ENCODE measurements around the gene STX8. TPM values are rescaled to one million over a fixed set of nuclear protein-coding genes. Genes with fewer than 3 reads are reported as not detected.
A peak's percentile ranks its signal among the peaks of the same experiment; 100 is the strongest.
"Not testable (repeated sequence)": the region's sequence is repeated elsewhere in the genome, so short reads cannot be mapped to it uniquely, and the experiment has no call there.

The STX8 gene
- total and polyA plus RNA-seq, 8 donors, result 26.9 to 37.4 (median 32.3) TPM

DNA sequence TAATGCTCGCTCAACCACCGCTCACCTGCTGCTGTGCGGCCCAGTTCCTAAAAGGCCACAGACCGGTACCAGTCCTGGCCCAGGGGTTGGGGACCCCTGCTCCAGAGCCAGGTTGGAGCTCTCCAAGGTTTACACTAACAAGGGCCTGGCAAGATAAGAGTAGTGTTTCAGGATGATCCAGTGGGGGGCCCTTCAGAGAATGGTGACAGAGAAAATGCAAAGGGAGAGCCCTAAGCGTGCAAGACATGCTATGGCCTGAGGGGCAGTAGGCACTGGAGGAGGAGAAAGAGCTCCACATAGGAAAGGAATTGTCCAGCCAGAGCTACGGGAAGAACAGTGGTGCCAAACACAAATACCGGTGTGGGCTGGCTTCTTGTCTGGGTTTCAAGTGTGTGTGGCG is 233.4 kb downstream of the STX8 start:
- intact Hi-C loops (cut with DNase I), result no loop called here
- FAIRE-seq, result no peak
- TF ChIP-seq, protein P1, sequence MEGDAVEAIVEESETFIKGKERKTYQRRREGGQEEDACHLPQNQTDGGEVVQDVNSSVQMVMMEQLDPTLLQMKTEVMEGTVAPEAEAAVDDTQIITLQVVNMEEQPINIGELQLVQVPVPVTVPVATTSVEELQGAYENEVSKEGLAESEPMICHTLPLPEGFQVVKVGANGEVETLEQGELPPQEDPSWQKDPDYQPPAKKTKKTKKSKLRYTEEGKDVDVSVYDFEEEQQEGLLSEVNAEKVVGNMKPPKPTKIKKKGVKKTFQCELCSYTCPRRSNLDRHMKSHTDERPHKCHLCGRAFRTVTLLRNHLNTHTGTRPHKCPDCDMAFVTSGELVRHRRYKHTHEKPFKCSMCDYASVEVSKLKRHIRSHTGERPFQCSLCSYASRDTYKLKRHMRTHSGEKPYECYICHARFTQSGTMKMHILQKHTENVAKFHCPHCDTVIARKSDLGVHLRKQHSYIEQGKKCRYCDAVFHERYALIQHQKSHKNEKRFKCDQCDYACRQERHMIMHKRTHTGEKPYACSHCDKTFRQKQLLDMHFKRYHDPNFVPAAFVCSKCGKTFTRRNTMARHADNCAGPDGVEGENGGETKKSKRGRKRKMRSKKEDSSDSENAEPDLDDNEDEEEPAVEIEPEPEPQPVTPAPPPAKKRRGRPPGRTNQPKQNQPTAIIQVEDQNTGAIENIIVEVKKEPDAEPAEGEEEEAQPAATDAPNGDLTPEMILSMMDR (IDR thresholded peaks at IDR 0.05), result no peak

DNA sequence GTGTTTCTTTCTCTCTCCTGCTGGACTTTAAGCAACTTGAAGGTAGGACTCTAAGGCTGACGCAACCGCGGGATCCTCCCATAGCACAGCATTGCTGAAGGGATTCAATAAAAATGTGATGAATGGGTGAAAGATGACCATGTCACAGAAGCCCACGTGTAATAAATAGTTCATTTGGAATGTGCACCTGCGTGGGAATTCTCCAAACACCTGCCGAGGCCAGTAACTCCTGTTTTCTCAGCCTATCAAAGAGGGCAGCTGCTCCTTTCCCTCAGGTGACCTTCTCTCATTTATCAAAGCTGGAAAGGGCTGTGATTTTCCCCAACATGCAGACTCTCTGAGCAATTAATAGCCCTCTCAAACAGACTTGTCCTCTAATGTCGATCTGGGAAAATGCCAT is 235.7 kb downstream of the STX8 start:
- Histone ChIP-seq H3K27ac (peak overlapping the region in 3 of 4 donors; percentile 2 to 37 (median 34)), H3K4me1 (peaks cover 10 to 14% (median 12%) of the 10 kb centered on the region in 3 donors), H3K9me3 (no peaks in the 10 kb centered on the region), H3K36me3 (no peaks in the 10 kb centered on the region), H3K27me3 (no peaks in the 10 kb centered on the region), H3K4me3 (no peak overlapping the region)
- DNase-seq (peak in 4 of 6 donors; percentile 51 to 82 (median 76)), ATAC-seq (peak; percentile 90 to 96 (median 94)), FAIRE-seq (no peak)
- 12 to 15% methylated on average over 7 of the region's 7 CpGs for WGBS, 2 donors
- TF ChIP-seq, protein P1 (IDR thresholded peaks at IDR 0.05), result no peak
- intact Hi-C loops (cut with DNase I), result no loop called here

More for the DNA sequence above, 233.4 kb downstream of the STX8 start:
- Histone ChIP-seq H3K36me3 (no peaks in the 10 kb centered on the region), H3K4me1 (peaks cover 10 to 14% (median 12%) of the 10 kb centered on the region in 3 donors), H3K4me3 (no peak overlapping the region), H3K27ac (no peak overlapping the region), H3K9me3 (no peaks in the 10 kb centered on the region), H3K27me3 (no peaks in the 10 kb centered on the region)
- DNase-seq (no peak), ATAC-seq (no peak)
- WGBS, 2 donors, result 90 to 93% methylated on average over 8 of the region's 8 CpGs

- ATAC-seq, result peak; percentile 15 to 54 (median 26)
These were observed 236.1 kb downstream of the STX8 start for GRCh38 chr17:9339482-9339881.

GRCh38 chr17:9336817-9337216 is 238.8 kb downstream of the STX8 start:
- no peaks in the 10 kb centered on the region for H3K9me3 ChIP-seq
- no peaks in the 10 kb centered on the region for H3K36me3 ChIP-seq
- no peaks in the 10 kb centered on the region for H3K27me3 ChIP-seq
- 83 to 86% methylated on average over 2 of the region's 2 CpGs for WGBS, 2 donors
- peaks cover 10 to 14% (median 12%) of the 10 kb centered on the region in 3 donors for H3K4me1 ChIP-seq
- no peak overlapping the region for H3K4me3 ChIP-seq
- TF ChIP-seq, protein P1 (IDR thresholded peaks at IDR 0.05), result no peak
- intact Hi-C loops (cut with DNase I), result no loop called here
- ATAC-seq (no peak), FAIRE-seq (no peak), DNase-seq (no peak)
- H3K27ac ChIP-seq, result no peak overlapping the region

More at GRCh38 chr17:9339482-9339881, 236.1 kb downstream of the STX8 start:
- H3K9me3 ChIP-seq; H3K27me3 ChIP-seq; H3K4me3 ChIP-seq; DNase-seq; FAIRE-seq; H3K36me3 ChIP-seq; intact Hi-C loops (cut with DNase I): not testable (repeated sequence)
- H3K4me1 ChIP-seq, result peaks cover 10 to 14% (median 12%) of the 10 kb centered on the region in 3 donors
- H3K27ac ChIP-seq, result peak overlapping the region in 2 of 4 donors; percentile 22 to 26
- WGBS, 2 donors, result 58 to 68% methylated on average over 9 to 10 of the region's 10 CpGs

GRCh38 chr17:9334536-9335446 is 240.8 kb downstream of the STX8 start:
- DNase-seq (no peak), ATAC-seq (no peak), FAIRE-seq (no peak)
- Histone ChIP-seq H3K27me3 (no peaks in the 10 kb centered on the region), H3K4me1 (peaks cover 6 to 10% (median 9%) of the 10 kb centered on the region in 3 donors), H3K9me3 (no peaks in the 10 kb centered on the region), H3K36me3 (no peaks in the 10 kb centered on the region), H3K4me3 (no peak overlapping the region), H3K27ac (no peak overlapping the region)
- WGBS, 2 donors, result 85 to 86% methylated on average over 10 of the region's 10 CpGs
- TF ChIP-seq, protein P1 (IDR thresholded peaks at IDR 0.05), result no peak
- intact Hi-C loops (cut with DNase I), result no loop called here
